Prostate gland (tissue), 2 donors: ENCODE measurements around the gene FMNL2. TPM values are rescaled to one million over a fixed set of nuclear protein-coding genes. Genes with fewer than 3 reads are reported as not detected.

ENCODE experiments used
- DNase-seq: peaks from one replicate; pipeline ENCODE4 v3.0.0-alpha.2; 2019; ENCODE audit warnings: low spot score
- H3K27ac ChIP-seq, 2 donors: fragments of 200-600 bp; sonication (generic); 2 replicates each; pipeline ENCODE4 v1.5.1; 2017 to 2019
- H3K27me3 ChIP-seq: fragments of 200-600 bp; sonication (generic); replicated peaks from 2 replicates; pipeline ENCODE4 v1.5.1; 2019; ENCODE audit not compliant: insufficient read depth
- H3K36me3 ChIP-seq, 2 donors: fragments of 200-600 bp; sonication (generic); 1 replicate in 1 of 2; 2 replicates in 1 of 2; pipeline versions ENCODE4 v1.5.1 to v1.8.1; 2017 to 2019
- H3K4me1 ChIP-seq: fragments of 200-600 bp; sonication (generic); replicated peaks from 2 replicates; pipeline ENCODE4 v1.5.1; 2019
- H3K4me3 ChIP-seq, 2 donors: fragments of 200-600 bp; sonication (generic); 2 replicates each; pipeline ENCODE4 v1.5.1; 2017 to 2019
- H3K9me3 ChIP-seq: fragments of 200-600 bp; sonication (generic); 2 replicates; pipeline ENCODE4 v1.5.1; 2017
- POLR2A ChIP-seq: fragments of 450-650 bp; IDR thresholded peaks from one replicate; pipeline ENCODE4 v1.6.1; 2016; ENCODE audit warnings: antibody characterized with exemption, mild to moderate bottlenecking
- POLR2AphosphoS5 ChIP-seq: sonication (generic); formaldehyde crosslinking; IDR thresholded peaks from one replicate; pipeline ENCODE4 v1.6.1; 2017; ENCODE audit warnings: antibody characterized with exemption
- WGBS: methylation state at CpG from one replicate; pipeline ENCODE4 v1.1.5; 2018; 5-methylcytosine and 5-hydroxymethylcytosine counted together
- intact Hi-C: fragments of 100-400 bp; cut with DNase I; formaldehyde crosslinking; loops from one replicate; pipeline ENCODE4 v1.14.2; 2022
- total RNA-seq, 2 donors: library from RNA; depleted of rRNA; stranded (reverse); fragments of >200 nt; gene quantifications; one replicate each; pipeline ENCODE4 v1.1.0, GENCODE V29; 2016
- TF ChIP-seq, protein P1 (sequence below), 4 experiments: fragments of 200-600 bp in 2 of 4; fragments of 450-650 bp in 2 of 4; sonication (generic) in 2 of 4; IDR thresholded peaks; 1 replicate in 3 of 4; 2 replicates in 1 of 4; pipeline ENCODE4 v1.5.1; 2016 to 2019; ENCODE audit warnings: antibody characterized with exemption in 4 of 4, mild to moderate bottlenecking in 2 of 4, moderate library complexity in 2 of 4

FMNL2 gene
- total RNA-seq, 2 donors from 2014 or later: 9.8 to 19.4 TPM

- no peak for DNase-seq
- intact Hi-C loops: no loop called here
- Histone ChIP-seq H3K9me3 (no peaks in the 10 kb centered on the region), H3K4me3 (no peak overlapping the region), H3K4me1 (no peaks in the 10 kb centered on the region), H3K36me3 (no peaks in the 10 kb centered on the region), H3K27me3 (no peaks in the 10 kb centered on the region), H3K27ac (no peak overlapping the region)
- 99% methylated on average over 3 of the region's 3 CpGs for WGBS
- TF ChIP-seq POLR2AphosphoS5 (no peak), POLR2A (no peak)
- TF ChIP-seq, protein P1, sequence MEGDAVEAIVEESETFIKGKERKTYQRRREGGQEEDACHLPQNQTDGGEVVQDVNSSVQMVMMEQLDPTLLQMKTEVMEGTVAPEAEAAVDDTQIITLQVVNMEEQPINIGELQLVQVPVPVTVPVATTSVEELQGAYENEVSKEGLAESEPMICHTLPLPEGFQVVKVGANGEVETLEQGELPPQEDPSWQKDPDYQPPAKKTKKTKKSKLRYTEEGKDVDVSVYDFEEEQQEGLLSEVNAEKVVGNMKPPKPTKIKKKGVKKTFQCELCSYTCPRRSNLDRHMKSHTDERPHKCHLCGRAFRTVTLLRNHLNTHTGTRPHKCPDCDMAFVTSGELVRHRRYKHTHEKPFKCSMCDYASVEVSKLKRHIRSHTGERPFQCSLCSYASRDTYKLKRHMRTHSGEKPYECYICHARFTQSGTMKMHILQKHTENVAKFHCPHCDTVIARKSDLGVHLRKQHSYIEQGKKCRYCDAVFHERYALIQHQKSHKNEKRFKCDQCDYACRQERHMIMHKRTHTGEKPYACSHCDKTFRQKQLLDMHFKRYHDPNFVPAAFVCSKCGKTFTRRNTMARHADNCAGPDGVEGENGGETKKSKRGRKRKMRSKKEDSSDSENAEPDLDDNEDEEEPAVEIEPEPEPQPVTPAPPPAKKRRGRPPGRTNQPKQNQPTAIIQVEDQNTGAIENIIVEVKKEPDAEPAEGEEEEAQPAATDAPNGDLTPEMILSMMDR (IDR thresholded peaks at IDR 0.05): no peak
These were observed 268.2 kb downstream of the FMNL2 start for GRCh38 chr2:152603166-152603565.

DNA sequence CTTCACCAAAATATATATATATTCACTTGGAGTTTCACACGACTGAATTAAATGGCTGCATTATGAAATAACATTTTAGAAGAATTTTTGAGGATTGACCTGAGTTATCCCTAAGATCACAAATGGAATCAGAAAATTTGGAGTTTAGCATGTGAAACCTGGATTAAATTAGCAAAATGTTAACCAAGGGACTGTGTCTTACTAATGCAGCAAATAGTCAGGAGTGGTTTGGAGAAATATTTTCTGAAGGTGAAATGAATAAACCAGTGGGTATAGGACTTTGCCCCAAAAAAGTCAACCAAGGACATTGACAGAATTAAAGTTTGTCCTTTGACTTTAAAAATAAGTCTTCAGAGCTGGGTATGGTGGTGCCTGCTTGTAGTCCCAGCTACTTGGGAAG lies 271.1 kb downstream of the FMNL2 start:
- H3K4me1 ChIP-seq: no peaks in the 10 kb centered on the region
- H3K36me3 ChIP-seq: no peaks in the 10 kb centered on the region
- no peak overlapping the region for H3K27ac ChIP-seq
- TF ChIP-seq POLR2A: no peak
- no peak for TF ChIP-seq POLR2AphosphoS5
- TF ChIP-seq, protein P1 (IDR thresholded peaks at IDR 0.05): no peak
- no peak overlapping the region for H3K4me3 ChIP-seq
- DNase-seq: no peak
- no peaks in the 10 kb centered on the region for H3K27me3 ChIP-seq
- WGBS: 96% methylated on average over 1 of the region's 1 CpG
- H3K9me3 ChIP-seq: no peaks in the 10 kb centered on the region
- intact Hi-C loops: no loop called here

GRCh38 chr2:152606941-152607340 lies 272.0 kb downstream of the FMNL2 start:
- 60% methylated on average over 2 of the region's 2 CpGs for WGBS
- no peaks in the 10 kb centered on the region for H3K4me1 ChIP-seq
- no peak for DNase-seq
- TF ChIP-seq POLR2AphosphoS5 (no peak), POLR2A (no peak)
- TF ChIP-seq, protein P1 (IDR thresholded peaks at IDR 0.05): no peak
- H3K27me3 ChIP-seq: no peaks in the 10 kb centered on the region
- no peak overlapping the region for H3K4me3 ChIP-seq
- H3K9me3 ChIP-seq: no peaks in the 10 kb centered on the region
- H3K27ac ChIP-seq: no peak overlapping the region
- no peaks in the 10 kb centered on the region for H3K36me3 ChIP-seq
- intact Hi-C loops: no loop called here

GRCh38 chr2:152607793-152608300 lies 272.9 kb downstream of the FMNL2 start:
- H3K36me3 ChIP-seq: no peaks in the 10 kb centered on the region
- no peak overlapping the region for H3K27ac ChIP-seq
- no peaks in the 10 kb centered on the region for H3K27me3 ChIP-seq
- 78% methylated on average over 7 of the region's 7 CpGs for WGBS
- no peak overlapping the region for H3K4me3 ChIP-seq
- no peaks in the 10 kb centered on the region for H3K4me1 ChIP-seq
- intact Hi-C loops: no loop called here
- no peaks in the 10 kb centered on the region for H3K9me3 ChIP-seq
- DNase-seq: no peak
- no peak for TF ChIP-seq POLR2AphosphoS5

DNA sequence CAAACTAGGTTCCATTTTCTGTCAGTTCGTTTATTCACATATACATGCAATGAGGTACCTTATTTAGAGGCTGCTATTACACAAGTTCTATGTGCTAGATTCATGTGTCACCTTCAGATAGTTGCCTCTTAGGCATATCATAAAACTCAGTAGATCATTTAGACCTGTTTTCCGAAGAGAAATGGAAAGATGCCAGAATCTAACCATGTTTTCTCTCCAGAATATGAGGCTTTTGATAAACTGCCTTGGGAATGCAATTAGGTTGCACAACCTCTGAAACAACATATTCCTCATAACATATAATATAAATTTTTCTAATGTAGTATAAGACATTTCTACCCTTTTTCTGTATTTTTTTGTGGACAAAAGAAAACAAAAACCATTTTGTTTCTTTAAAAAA lies 274.2 kb downstream of the FMNL2 start:
- DNase-seq: no peak
- no peaks in the 10 kb centered on the region for H3K36me3 ChIP-seq

More for the DNA sequence above, 274.2 kb downstream of the FMNL2 start:
- no peak overlapping the region for H3K27ac ChIP-seq
- TF ChIP-seq, protein P1 (IDR thresholded peaks at IDR 0.05): no peak
- TF ChIP-seq POLR2AphosphoS5: no peak
- no peak for TF ChIP-seq POLR2A
- no peaks in the 10 kb centered on the region for H3K9me3 ChIP-seq
- intact Hi-C loops: no loop called here
- 70% methylated on average over 2 of the region's 2 CpGs for WGBS
- no peaks in the 10 kb centered on the region for H3K4me1 ChIP-seq
- H3K4me3 ChIP-seq: no peak overlapping the region
- H3K27me3 ChIP-seq: no peaks in the 10 kb centered on the region
